Measurements from ENCODE around the gene FCRL5.

Gene FCRL5

GRCh38 chr1:157499521-157499920 lies 52.8 kb downstream of the FCRL5 start:
- H3K4me2 ChIP-seq (ENCODE audit: insufficient read depth, low read length): no peak overlapping the region
- no peak overlapping the region for H3K9ac ChIP-seq (ENCODE audit: low read depth, low read length)
- no peak overlapping the region for H2AFZ ChIP-seq (ENCODE audit: low read depth, low read length)
- no peak overlapping the region for H3K27ac ChIP-seq (ENCODE audit: low read length)
- H3K36me3 ChIP-seq (ENCODE audit: insufficient read depth, low read length): no peaks in the 10 kb centered on the region
- H3K27me3 ChIP-seq (ENCODE audit: insufficient read depth, low read length, poor library complexity): peaks cover 6% of the 10 kb centered on the region
- TF ChIP-seq EZH2 (IDR thresholded peaks at IDR 0.05; ENCODE audit: borderline replicate concordance, low read depth, low read length, severe bottlenecking) (no peak), CTCF (IDR thresholded peaks at IDR 0.05; ENCODE audit: borderline replicate concordance, extremely low read depth, low read length, poor library complexity, severe bottlenecking) (no peak)
- no peak overlapping the region for H3K4me3 ChIP-seq (ENCODE audit: low read depth in 1 of 2, low read length in 2 of 2)
- DNase-seq: no peak
- H3K9me3 ChIP-seq (ENCODE audit: insufficient read depth, low read length, severe bottlenecking): no peaks in the 10 kb centered on the region
- H3K4me1 ChIP-seq (ENCODE audit: insufficient read depth, low read length): 0 out of 2 replicates have a peak, but pooled peaks cover 2% of the 10 kb centered on the region
- ATAC-seq (ENCODE audit: insufficient read depth, low read depth): no peak
- no peaks in the 10 kb centered on the region for H4K20me1 ChIP-seq (ENCODE audit: insufficient read depth, low read length)
- H3K79me2 ChIP-seq (ENCODE audit: insufficient read depth, low read length): no peaks in the 10 kb centered on the region

GRCh38 chr1:157498736-157499090 lies 53.6 kb downstream of the FCRL5 start:
- TF ChIP-seq CTCF (IDR thresholded peaks at IDR 0.05; ENCODE audit: borderline replicate concordance, extremely low read depth, low read length, poor library complexity, severe bottlenecking): no peak
- no peak for TF ChIP-seq EZH2 (IDR thresholded peaks at IDR 0.05; ENCODE audit: borderline replicate concordance, low read depth, low read length, severe bottlenecking)
- Histone ChIP-seq H3K79me2 (ENCODE audit: insufficient read depth, low read length) (no peaks in the 10 kb centered on the region), H4K20me1 (ENCODE audit: insufficient read depth, low read length) (no peaks in the 10 kb centered on the region), H3K4me1 (ENCODE audit: insufficient read depth, low read length) (0 out of 2 replicates have a peak, but pooled peaks cover 2% of the 10 kb centered on the region), H3K9me3 (ENCODE audit: insufficient read depth, low read length, severe bottlenecking) (no peaks in the 10 kb centered on the region), H3K27ac (ENCODE audit: low read length) (no peak overlapping the region), H3K4me3 (ENCODE audit: low read depth in 1 of 2, low read length in 2 of 2) (no peak overlapping the region), H3K36me3 (ENCODE audit: insufficient read depth, low read length) (no peaks in the 10 kb centered on the region), H3K4me2 (ENCODE audit: insufficient read depth, low read length) (no peak overlapping the region), H3K27me3 (ENCODE audit: insufficient read depth, low read length, poor library complexity) (peaks cover 6% of the 10 kb centered on the region), H2AFZ (ENCODE audit: low read depth, low read length) (no peak overlapping the region), H3K9ac (ENCODE audit: low read depth, low read length) (no peak overlapping the region)
- DNase-seq: no peak
- no peak for ATAC-seq (ENCODE audit: insufficient read depth, low read depth)

GRCh38 chr1:157497987-157498735 lies 54.2 kb downstream of the FCRL5 start:
- DNase-seq: no peak

More at GRCh38 chr1:157497987-157498735, 54.2 kb downstream of the FCRL5 start:
- H3K9me3 ChIP-seq (ENCODE audit: insufficient read depth, low read length, severe bottlenecking): no peaks in the 10 kb centered on the region
- H4K20me1 ChIP-seq (ENCODE audit: insufficient read depth, low read length): no peaks in the 10 kb centered on the region
- TF ChIP-seq CTCF (IDR thresholded peaks at IDR 0.05; ENCODE audit: borderline replicate concordance, extremely low read depth, low read length, poor library complexity, severe bottlenecking) (no peak), EZH2 (IDR thresholded peaks at IDR 0.05; ENCODE audit: borderline replicate concordance, low read depth, low read length, severe bottlenecking) (no peak)
- H3K27me3 ChIP-seq (ENCODE audit: insufficient read depth, low read length, poor library complexity): peaks cover 6% of the 10 kb centered on the region
- H2AFZ ChIP-seq (ENCODE audit: low read depth, low read length): no peak overlapping the region
- no peak for ATAC-seq (ENCODE audit: insufficient read depth, low read depth)
- no peak overlapping the region for H3K4me2 ChIP-seq (ENCODE audit: insufficient read depth, low read length)
- H3K36me3 ChIP-seq (ENCODE audit: insufficient read depth, low read length): no peaks in the 10 kb centered on the region
- no peak overlapping the region for H3K27ac ChIP-seq (ENCODE audit: low read length)
- 0 out of 2 replicates have a peak, but pooled peaks cover 2% of the 10 kb centered on the region for H3K4me1 ChIP-seq (ENCODE audit: insufficient read depth, low read length)
- no peak overlapping the region for H3K9ac ChIP-seq (ENCODE audit: low read depth, low read length)
- H3K4me3 ChIP-seq (ENCODE audit: low read depth in 1 of 2, low read length in 2 of 2): no peak overlapping the region
- H3K79me2 ChIP-seq (ENCODE audit: insufficient read depth, low read length): no peaks in the 10 kb centered on the region

Measured in DND-41 (cell line).